AG04450 (cell line): ENCODE results near the gene RAMP2. TPM values are rescaled to one million over a fixed set of nuclear protein-coding genes. Genes with fewer than 3 reads are reported as not detected.

Source experiments
- CTCF ChIA-PET: fragments of 300-600, 350-600 bp; formaldehyde crosslinking; extraction: SDS; loops from one replicate; lab custom pipeline; 2022; ENCODE audit warnings: antibody characterized with exemption, inconsistent platforms; lab: Charles Lee
- POLR2A ChIA-PET: fragments of 350-600 bp; formaldehyde crosslinking; extraction: SDS; loops from one replicate; lab custom pipeline; 2021; ENCODE audit warnings: antibody characterized with exemption, inconsistent platforms; lab: Yijun Ruan, JAX
- DNase-seq: peaks from one replicate; pipeline ENCODE4 v3.0.0-alpha.2; 2011; ENCODE audit warnings: low read depth, low spot score
- H3K27ac ChIP-seq: one replicate; pipeline ENCODE4 v1.5.1; 2012; ENCODE audit warnings: low read depth, low read length, control low read depth
- H3K27me3 ChIP-seq: one replicate; pipeline ENCODE4 v1.6.0; 2012; ENCODE audit warnings: low read length; ENCODE audit not compliant: control insufficient read depth, insufficient read depth
- H3K4me3 ChIP-seq: 2 replicates; pipeline ENCODE4 v1.5.1; 2011; ENCODE audit warnings: mild to moderate bottlenecking, low read depth, low read length, control low read depth
- H3K9me3 ChIP-seq: 2 replicates; pipeline ENCODE4 v1.5.1; 2012; ENCODE audit warnings: low read length; ENCODE audit not compliant: control insufficient read depth, insufficient read depth
- polyA plus RNA-seq: library from polyadenylated mRNA; depleted of rRNA; stranded (reverse); fragments of >200 nt; gene quantifications from 2 replicates; pipeline ENCODE4 v1.2.3, GENCODE V29; 2011
- TF ChIP-seq, protein P1 (sequence below): IDR thresholded peaks from 2 replicates; pipeline ENCODE4 v1.5.1; 2011; ENCODE audit warnings: low read depth, low read length, control low read depth, inconsistent platforms

Gene RAMP2
- polyA plus RNA-seq, 1 experiment, result 1.4 TPM

DNA sequence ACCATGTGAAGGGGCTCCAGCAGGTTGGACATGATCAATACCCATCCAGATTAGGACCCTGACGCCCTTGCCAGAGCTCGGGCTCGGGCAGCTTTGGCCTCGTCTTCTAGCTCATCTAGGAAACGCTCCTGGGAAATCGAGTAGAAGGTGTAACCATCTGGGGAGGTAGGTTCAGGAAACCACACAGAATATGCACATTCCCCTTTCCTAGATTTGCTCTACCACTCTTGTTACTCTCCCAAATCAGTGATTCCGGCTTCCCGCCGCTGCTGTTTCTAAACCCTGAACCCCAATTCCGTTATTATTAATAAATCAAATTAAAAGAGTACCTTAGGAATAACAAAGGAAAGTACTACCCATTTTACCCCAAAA lies 37.0 kb downstream of the RAMP2 start:
- TF ChIP-seq, protein P1, sequence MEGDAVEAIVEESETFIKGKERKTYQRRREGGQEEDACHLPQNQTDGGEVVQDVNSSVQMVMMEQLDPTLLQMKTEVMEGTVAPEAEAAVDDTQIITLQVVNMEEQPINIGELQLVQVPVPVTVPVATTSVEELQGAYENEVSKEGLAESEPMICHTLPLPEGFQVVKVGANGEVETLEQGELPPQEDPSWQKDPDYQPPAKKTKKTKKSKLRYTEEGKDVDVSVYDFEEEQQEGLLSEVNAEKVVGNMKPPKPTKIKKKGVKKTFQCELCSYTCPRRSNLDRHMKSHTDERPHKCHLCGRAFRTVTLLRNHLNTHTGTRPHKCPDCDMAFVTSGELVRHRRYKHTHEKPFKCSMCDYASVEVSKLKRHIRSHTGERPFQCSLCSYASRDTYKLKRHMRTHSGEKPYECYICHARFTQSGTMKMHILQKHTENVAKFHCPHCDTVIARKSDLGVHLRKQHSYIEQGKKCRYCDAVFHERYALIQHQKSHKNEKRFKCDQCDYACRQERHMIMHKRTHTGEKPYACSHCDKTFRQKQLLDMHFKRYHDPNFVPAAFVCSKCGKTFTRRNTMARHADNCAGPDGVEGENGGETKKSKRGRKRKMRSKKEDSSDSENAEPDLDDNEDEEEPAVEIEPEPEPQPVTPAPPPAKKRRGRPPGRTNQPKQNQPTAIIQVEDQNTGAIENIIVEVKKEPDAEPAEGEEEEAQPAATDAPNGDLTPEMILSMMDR, result no peak
- H3K9me3 ChIP-seq, result no peaks in the 10 kb centered on the region; the same call in 1 of the 2 replicates
- DNase-seq, result no peak
- H3K27ac ChIP-seq, result peak overlapping the region; percentile 57
- peaks cover 3% of the 10 kb centered on the region for H3K27me3 ChIP-seq
- POLR2A ChIA-PET, result interaction anchor here (0.7 to 1.0 kb wide), 3 partner anchors 16 to 26 kb away, joined by 3 read pairs; partner anchors contain the start of genes BECN1 and VPS25
- CTCF ChIA-PET, result interaction anchor here (0.6 to 1.7 kb wide), 3 partner anchors 22 to 76 kb away, joined by 4 to 9 read pairs (median 4); no protein-coding TSS in a partner anchor
- peak overlapping the region; percentile 96 for H3K4me3 ChIP-seq

DNA sequence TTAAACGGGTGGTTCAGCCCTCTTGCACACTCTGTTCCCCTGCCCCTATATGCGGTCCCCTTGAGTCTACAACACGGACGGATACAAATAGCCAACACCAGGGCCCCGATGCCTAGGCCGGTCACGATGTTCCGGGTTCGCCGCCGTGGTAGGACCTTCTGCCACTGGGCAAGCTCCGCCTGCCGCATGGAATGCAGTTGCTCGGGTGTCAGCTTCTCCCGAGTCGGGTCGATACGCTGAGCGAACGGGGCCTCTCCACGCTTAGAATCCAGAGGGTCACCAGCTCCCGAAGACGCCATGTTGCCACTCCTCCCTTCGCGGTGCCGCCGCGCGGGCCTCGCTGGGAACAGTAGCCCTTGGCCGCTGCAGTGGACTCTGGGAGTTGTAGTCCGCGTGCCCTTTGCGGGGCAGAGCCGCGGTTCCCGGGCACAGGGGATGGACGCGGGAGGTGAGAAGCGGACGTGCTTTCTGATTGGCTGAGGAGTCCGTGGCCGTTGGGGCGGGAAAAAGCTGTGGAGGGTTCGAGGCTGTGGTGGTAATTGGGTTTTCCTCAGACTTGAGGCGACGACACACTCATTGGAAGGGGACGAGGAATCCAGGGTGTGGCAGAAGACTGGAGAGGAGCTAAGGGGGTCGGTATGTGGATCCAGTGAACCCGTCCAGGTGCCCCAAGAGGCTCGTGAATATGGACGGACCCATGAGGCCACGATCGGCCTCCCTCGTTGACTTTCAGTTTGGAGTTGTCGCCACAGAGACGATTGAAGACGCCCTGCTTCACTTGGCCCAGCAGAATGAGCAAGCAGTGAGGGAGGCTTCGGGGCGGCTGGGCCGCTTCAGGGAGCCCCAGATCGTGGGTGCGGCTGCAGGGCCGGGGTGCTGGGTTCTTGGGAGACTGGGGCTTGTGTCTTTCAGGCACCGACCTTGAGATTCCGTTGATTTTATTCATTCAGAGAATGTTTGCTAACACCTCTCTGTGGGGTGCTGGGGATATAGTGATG lies 37.7 kb downstream of the RAMP2 start, which contains the start of the genes CNTD1 and COA3:
Gene CNTD1 (plus strand): TSS at position 479 of the 998 bp plus-strand sequence. CDS start 207 bp downstream, at position 686.
Gene COA3 (minus strand): TSS at position 322 of the 998 bp plus-strand sequence. CDS start 23 bp downstream, at position 299.
- H3K27ac ChIP-seq, result peak within 1 kb of the TSS; percentile 57
- POLR2A ChIA-PET, result interaction anchor here (0.7 to 1.0 kb wide), 4 partner anchors 17 to 26 kb away, joined by 3 read pairs; partner anchors contain the start of genes BECN1 and VPS25
- H3K27me3 ChIP-seq, result peaks cover 3% of the 10 kb centered on the region
- peak within 1 kb of the TSS; percentile 96 for H3K4me3 ChIP-seq
- TF ChIP-seq, protein P1, result no peak
- CTCF ChIA-PET, result interaction anchor here (1.0 to 1.1 kb wide), 2 partner anchors 20 to 35 kb away, joined by 3 to 4 read pairs; no protein-coding TSS in a partner anchor
- no peaks in the 10 kb centered on the region; the same call in 1 of the 2 replicates for H3K9me3 ChIP-seq
- peak; percentile 55 for DNase-seq

DNA sequence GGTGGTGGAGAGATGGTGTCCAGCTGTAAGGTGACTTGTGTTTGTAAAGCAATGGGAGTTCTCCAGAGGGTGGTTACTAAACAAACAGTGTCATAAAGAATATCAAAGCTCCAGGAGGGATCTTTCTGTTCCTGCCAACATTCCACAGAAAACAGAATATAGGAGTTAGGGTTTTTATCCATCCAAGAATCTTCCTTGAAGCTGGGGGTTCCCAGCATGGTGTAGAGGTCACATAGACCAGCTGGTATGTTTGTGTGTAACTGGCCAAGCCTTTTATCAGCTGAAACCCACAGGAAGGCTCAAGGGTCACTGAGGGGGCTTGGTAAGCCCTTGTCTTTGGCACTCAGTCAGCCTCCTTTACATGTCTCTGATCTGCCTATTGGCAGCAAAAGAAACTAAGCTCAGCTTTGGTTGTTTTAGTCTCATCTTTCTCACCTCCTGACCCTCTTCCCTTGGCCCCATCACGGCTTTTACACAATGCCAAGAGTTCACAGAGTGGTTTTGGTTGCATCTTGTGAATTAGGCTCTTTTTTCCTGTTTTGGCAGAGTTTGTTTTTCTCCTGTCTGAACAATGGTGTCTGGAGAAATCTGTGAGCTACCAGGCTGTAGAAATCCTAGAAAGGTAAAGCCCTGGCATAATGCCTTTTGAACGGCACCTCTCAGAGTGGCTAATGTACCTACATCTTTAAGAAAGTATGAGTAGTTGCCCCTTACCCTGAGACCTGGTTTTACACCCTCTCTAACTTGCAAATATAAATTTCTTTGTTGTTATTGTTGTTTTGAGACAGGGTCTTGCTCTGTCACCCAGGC lies 42.3 kb downstream of the RAMP2 start:
- TF ChIP-seq, protein P1, result no peak
- POLR2A ChIA-PET, result interaction anchor here (0.6 to 2.3 kb wide), 3 partner anchors 21 to 102 kb away, joined by 6 to 12 read pairs (median 10); partner anchors contain the start of genes BECN1 and WNK4
- CTCF ChIA-PET, result interaction anchor here (1.4 to 2.3 kb wide), 3 partner anchors 17 to 40 kb away, joined by 3 to 10 read pairs (median 7); partner anchors contain the start of gene BECN1
- Histone ChIP-seq H3K9me3 (no peaks in the 10 kb centered on the region; the same call in 1 of the 2 replicates), H3K27ac (peak overlapping the region; percentile 54), H3K4me3 (no peak overlapping the region), H3K27me3 (peaks cover 3% of the 10 kb centered on the region)
- DNase-seq, result peak; percentile 16

DNA sequence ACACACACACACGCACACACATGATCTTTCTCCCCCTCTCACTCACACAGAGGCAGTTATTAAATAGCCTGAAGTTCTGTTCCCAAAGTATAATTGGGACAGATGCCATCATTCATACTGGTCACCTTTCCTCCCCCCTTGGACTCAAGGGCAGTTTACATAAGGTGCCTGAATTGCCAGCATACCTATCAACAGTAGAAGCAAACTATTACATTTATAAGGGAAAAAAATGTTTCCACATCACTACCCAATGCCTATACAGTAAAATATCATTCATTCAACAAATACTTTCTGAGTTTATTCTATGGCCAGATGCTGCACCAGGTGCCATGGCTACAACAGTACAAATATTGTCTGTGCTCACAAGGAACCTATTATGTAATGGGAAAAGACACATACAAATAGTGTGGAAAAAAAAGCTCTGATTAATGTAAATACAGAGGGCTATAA lies 43.9 kb downstream of the RAMP2 start:
- CTCF ChIA-PET, result interaction anchor here (1.4 kb wide), 1 partner anchor 15 kb away, joined by 4 read pairs; no protein-coding TSS in a partner anchor

More for the DNA sequence above, 43.9 kb downstream of the RAMP2 start:
- no peak for DNase-seq
- no peak overlapping the region for H3K4me3 ChIP-seq
- TF ChIP-seq, protein P1, result no peak
- POLR2A ChIA-PET, result interaction anchor here (0.6 kb wide), 1 partner anchor 12 kb away, joined by 3 read pairs; no protein-coding TSS in a partner anchor
- H3K27ac ChIP-seq, result no peak overlapping the region
- H3K27me3 ChIP-seq, result peaks cover 3% of the 10 kb centered on the region
- H3K9me3 ChIP-seq, result no peaks in the 10 kb centered on the region
